CD4-positive, alpha-beta T cell (primary cell): ENCODE data around the gene SCAMP3. TPM values are rescaled to one million over a fixed set of nuclear protein-coding genes. Genes with fewer than 3 reads are reported as not detected.
"Not testable (repeated sequence)": the region's sequence is repeated elsewhere in the genome, so short reads cannot be mapped to it uniquely, and the experiment has no call there.

Source experiments
- ATAC-seq: fragments of 200-7000 bp; cut with Tn5 transposase; one replicate; pipeline ENCODE4 v1.10.0; 2022; ENCODE audit warnings: mild to moderate bottlenecking; ENCODE audit not compliant: poor library complexity
- CTCF ChIA-PET: fragments of 350-600 bp; sonication (Branson Sonifier 250); formaldehyde crosslinking; loops from one replicate; lab custom pipeline; 2021; ENCODE audit warnings: antibody characterized with exemption, inconsistent platforms; lab: Charles Lee
- POLR2A ChIA-PET: fragments of 350-600 bp; sonication (Branson Sonifier 250); formaldehyde crosslinking; loops from one replicate; lab custom pipeline; 2021; ENCODE audit warnings: antibody characterized with exemption, inconsistent platforms; lab: Charles Lee
- DNase-seq, 14 experiments: peaks; one replicate each; pipeline ENCODE4 v3.0.0-alpha.2; 2013 to 2020; ENCODE audit warnings: mixed read lengths in 2 of 14
- H3K27ac ChIP-seq, 2 donors: one replicate each; pipeline versions ENCODE4 v1.5.1 to v1.7.0; 2013; ENCODE audit warnings: low read length in 2 of 2, low read depth in 1 of 2, mild to moderate bottlenecking in 1 of 2
- H3K27me3 ChIP-seq, 2 experiments: 1 replicate in 1 of 2; 2 replicates in 1 of 2; pipeline versions ENCODE4 v1.6.1 to v1.7.0; 2013; ENCODE audit warnings: low read length in 2 of 2, control low read depth in 1 of 2, mild to moderate bottlenecking in 1 of 2, moderate library complexity in 1 of 2; ENCODE audit not compliant: insufficient read depth in 2 of 2, control insufficient read depth in 1 of 2
- H3K36me3 ChIP-seq: one replicate; pipeline ENCODE4 v1.6.1; 2013; ENCODE audit warnings: low read length, control low read depth; ENCODE audit not compliant: insufficient read depth
- H3K4me1 ChIP-seq: one replicate; pipeline ENCODE4 v1.6.1; 2013; ENCODE audit warnings: low read length, control low read depth; ENCODE audit not compliant: insufficient read depth
- H3K4me3 ChIP-seq: one replicate; pipeline ENCODE4 v1.5.1; 2013; ENCODE audit warnings: mild to moderate bottlenecking, low read length, moderate library complexity
- H3K9me3 ChIP-seq, 2 experiments: 1 replicate in 1 of 2; 2 replicates in 1 of 2; pipeline versions ENCODE4 v1.6.1 to v1.7.0; 2013; ENCODE audit warnings: low read length in 2 of 2, mild to moderate bottlenecking in 2 of 2, control low read depth in 1 of 2, moderate library complexity in 1 of 2; ENCODE audit not compliant: control insufficient read depth in 1 of 2, insufficient read depth in 1 of 2
- H3K27ac Mint-ChIP-seq: one replicate; pipeline ENCODE4 v1.8.0; 2020; ENCODE audit warnings: mixed read lengths
- H3K27me3 Mint-ChIP-seq: one replicate; pipeline ENCODE4 v1.8.0; 2021; ENCODE audit warnings: mixed read lengths
- H3K36me3 Mint-ChIP-seq: one replicate; pipeline ENCODE4 v1.8.0; 2021; ENCODE audit warnings: low read depth, mixed read lengths
- H3K4me1 Mint-ChIP-seq: one replicate; pipeline ENCODE4 v1.8.0; 2021; ENCODE audit warnings: low read depth, mixed read lengths
- H3K4me3 Mint-ChIP-seq: one replicate; pipeline ENCODE4 v1.8.0; 2020; ENCODE audit warnings: mild to moderate bottlenecking, mixed read lengths
- H3K9me3 Mint-ChIP-seq: one replicate; pipeline ENCODE4 v1.8.0; 2020; ENCODE audit warnings: mixed read lengths
- CTCF ChIP-seq: fragments of 200-600 bp; IDR thresholded peaks from one replicate; pipeline ENCODE4 v1.8.0; 2022; ENCODE audit warnings: antibody characterized with exemption, mild to moderate bottlenecking
- intact Hi-C, 2 experiments: fragments of 100-400 bp; cut with DNase I in 1 of 2; cut with micrococcal nuclease in 1 of 2; formaldehyde crosslinking; loops; one replicate each; pipeline versions ENCODE4 v1.15.1 to v1.9.0; 2023 to 2025; cut with DNase I, micrococcal nuclease
- total RNA-seq, 174 experiments: library from RNA in 2 of 174; stranded (reverse) in 2 of 174; gene quantifications; one replicate each; pipeline ENCODE4 v1.2.3 and lab custom pipeline; 2021 to 2026

SCAMP3 gene
- total RNA-seq, 2 experiments from 2014 or later: 54.8 to 55.6 TPM

DNA sequence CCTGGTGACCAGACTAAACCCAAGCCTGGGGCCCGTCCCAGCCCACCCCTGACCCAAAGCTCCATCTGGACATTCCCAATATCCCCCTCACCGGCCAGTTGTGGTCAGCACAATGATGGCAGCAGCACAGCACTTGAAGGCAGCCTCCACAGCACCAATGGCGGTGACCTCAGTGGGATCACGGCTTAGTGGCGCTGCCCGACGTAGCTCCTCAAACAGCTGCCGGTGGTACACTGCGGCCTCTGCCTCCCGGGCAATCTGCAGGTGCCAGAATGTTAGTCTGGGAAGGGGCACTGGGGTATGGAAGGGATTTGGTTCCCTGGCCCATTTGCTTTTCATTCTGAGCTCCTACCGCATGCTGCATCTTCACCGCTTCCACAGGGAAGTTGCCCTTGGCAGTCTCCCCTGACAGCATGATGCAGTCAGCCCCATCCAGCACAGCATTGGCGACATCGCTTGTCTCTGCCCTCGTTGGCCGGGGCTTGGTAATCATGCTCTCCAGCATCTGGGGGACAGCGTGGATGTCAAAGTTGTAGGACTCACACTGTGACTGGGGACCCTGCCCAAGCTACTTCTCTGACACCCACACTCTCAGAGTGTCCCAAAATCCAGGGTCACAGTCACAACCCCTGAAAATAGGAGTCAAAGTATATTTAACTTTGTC lies 31.1 kb upstream of the SCAMP3 start:
- no peak overlapping the region for H3K4me3 Mint-ChIP-seq
- Histone ChIP-seq H3K9me3 (peaks cover 0 to 18% of the 10 kb centered on the region in 2 experiments), H3K27ac (no peak overlapping the region), H3K4me1 (peaks cover 13% of the 10 kb centered on the region), H3K27me3 (peaks cover 25 to 28% of the 10 kb centered on the region in 2 experiments), H3K4me3 (no peak overlapping the region), H3K36me3 (no peaks in the 10 kb centered on the region)
- ChIA-PET CTCF (no interaction called here), POLR2A (no interaction called here)
- intact Hi-C loops: no loop called here
- H3K4me1 Mint-ChIP-seq: no peaks in the 10 kb centered on the region
- H3K36me3 Mint-ChIP-seq: no peaks in the 10 kb centered on the region
- no peak for TF ChIP-seq CTCF
- ATAC-seq (no peak), DNase-seq (no peak)
- no peak overlapping the region for H3K27ac Mint-ChIP-seq
- no peaks in the 10 kb centered on the region for H3K9me3 Mint-ChIP-seq
- H3K27me3 Mint-ChIP-seq: peaks cover 35% of the 10 kb centered on the region

GRCh38 chr1:155291006-155291405 lies 28.8 kb upstream of the SCAMP3 start:
- POLR2A ChIA-PET, H3K27ac ChIP-seq: not testable (repeated sequence)

DNA sequence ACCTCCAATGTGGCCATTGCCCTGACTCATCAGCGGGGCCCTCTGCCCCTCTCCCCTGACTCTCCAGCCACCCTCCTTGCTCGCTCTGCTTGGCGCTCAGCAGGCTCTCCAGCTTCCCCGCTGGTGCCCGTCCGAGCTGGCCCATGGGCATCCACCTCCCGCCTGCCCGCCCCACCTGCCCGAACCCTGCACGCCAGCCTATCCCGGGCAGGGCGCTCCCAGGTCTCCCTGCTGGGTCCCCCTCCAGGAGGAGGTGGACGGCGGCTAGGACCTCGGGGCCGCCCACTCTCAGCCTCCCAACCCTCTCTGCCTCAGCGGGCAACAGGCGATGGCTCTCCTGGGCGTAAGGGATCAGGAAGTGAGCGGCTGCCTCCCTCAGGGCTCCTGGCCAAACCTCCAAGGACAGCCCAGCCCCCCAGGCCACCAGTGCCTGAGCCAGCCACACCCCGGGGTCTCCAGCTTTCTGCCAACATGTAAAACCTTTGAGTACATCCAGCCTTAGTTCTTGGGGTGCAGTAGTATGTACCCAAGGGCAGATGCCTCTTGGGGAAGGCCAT lies 25.9 kb upstream of the SCAMP3 start:
- Histone ChIP-seq H3K4me3 (no peak overlapping the region), H3K9me3 (no peaks in the 10 kb centered on the region), H3K36me3 (no peaks in the 10 kb centered on the region), H3K4me1 (no peaks in the 10 kb centered on the region), H3K27me3 (peaks cover 0 to under 1% of the 10 kb centered on the region in 2 experiments), H3K27ac (no peak overlapping the region)
- no peak for DNase-seq
- H3K9me3 Mint-ChIP-seq: no peaks in the 10 kb centered on the region
- intact Hi-C loops: no loop called here
- ChIA-PET CTCF (no interaction called here), POLR2A (no interaction called here)
- ATAC-seq: no peak
- H3K36me3 Mint-ChIP-seq: no peaks in the 10 kb centered on the region
- H3K27me3 Mint-ChIP-seq: no peaks in the 10 kb centered on the region
- H3K4me1 Mint-ChIP-seq: no peaks in the 10 kb centered on the region
- no peak for TF ChIP-seq CTCF
- H3K27ac Mint-ChIP-seq: no peak overlapping the region
- no peak overlapping the region for H3K4me3 Mint-ChIP-seq

More at GRCh38 chr1:155291006-155291405, 28.8 kb upstream of the SCAMP3 start:
- DNase-seq, intact Hi-C loops, CTCF ChIA-PET, H3K9me3 Mint-ChIP-seq, H3K4me3 Mint-ChIP-seq, H3K4me1 Mint-ChIP-seq, H3K36me3 Mint-ChIP-seq, H3K36me3 ChIP-seq, H3K4me3 ChIP-seq, ATAC-seq, H3K27ac Mint-ChIP-seq: not testable (repeated sequence)
- peaks cover 16% of the 10 kb centered on the region for H3K27me3 Mint-ChIP-seq
- Histone ChIP-seq H3K27me3 (peaks cover 20 to 22% of the 10 kb centered on the region in 2 experiments), H3K4me1 (peaks cover 13% of the 10 kb centered on the region), H3K9me3 (peaks cover 0 to 18% of the 10 kb centered on the region in 2 experiments)
